Hypothalamus (tissue), 51 donors: ENCODE data around the gene OR51A7.
"Not testable (repeated sequence)": the region's sequence is repeated elsewhere in the genome, so short reads cannot be mapped to it uniquely, and the experiment has no call there.

Experiments
- DNase-seq, 51 donors: peaks; one replicate each; lab custom pipeline; 2025; lab: John Stamatoyannopoulos, UW

OR51A7 gene, protein sequence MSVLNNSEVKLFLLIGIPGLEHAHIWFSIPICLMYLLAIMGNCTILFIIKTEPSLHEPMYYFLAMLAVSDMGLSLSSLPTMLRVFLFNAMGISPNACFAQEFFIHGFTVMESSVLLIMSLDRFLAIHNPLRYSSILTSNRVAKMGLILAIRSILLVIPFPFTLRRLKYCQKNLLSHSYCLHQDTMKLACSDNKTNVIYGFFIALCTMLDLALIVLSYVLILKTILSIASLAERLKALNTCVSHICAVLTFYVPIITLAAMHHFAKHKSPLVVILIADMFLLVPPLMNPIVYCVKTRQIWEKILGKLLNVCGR

GRCh38 chr11:4903484-4903883 is at the start of gene OR51A7:
Gene OR51A7 (plus strand): TSS chr11:4903783. CDS start chr11:4907370, 3,587 bp downstream.
- DNase-seq = no peak

DNA sequence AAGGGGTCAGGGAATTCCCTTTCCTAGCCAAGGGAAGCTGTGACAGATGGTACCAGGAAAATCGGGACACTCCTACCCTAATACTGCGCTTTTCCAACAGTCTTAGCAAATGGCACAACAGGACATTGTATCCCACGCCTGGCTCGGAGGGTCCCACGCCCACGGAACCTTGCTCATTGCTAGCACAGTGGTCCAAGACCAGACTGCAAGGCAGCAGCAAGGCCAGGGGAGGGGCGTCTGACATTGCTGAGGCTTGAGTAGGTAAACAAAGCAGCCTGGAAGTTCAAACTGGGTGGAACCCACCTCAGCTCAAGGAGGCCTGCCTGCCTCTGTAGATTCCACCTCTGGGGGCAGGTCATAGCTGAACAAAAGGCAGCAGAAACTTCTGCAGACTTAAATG is 49.3 kb upstream of the OR51A7 start:
- not testable (repeated sequence) for DNase-seq

DNA sequence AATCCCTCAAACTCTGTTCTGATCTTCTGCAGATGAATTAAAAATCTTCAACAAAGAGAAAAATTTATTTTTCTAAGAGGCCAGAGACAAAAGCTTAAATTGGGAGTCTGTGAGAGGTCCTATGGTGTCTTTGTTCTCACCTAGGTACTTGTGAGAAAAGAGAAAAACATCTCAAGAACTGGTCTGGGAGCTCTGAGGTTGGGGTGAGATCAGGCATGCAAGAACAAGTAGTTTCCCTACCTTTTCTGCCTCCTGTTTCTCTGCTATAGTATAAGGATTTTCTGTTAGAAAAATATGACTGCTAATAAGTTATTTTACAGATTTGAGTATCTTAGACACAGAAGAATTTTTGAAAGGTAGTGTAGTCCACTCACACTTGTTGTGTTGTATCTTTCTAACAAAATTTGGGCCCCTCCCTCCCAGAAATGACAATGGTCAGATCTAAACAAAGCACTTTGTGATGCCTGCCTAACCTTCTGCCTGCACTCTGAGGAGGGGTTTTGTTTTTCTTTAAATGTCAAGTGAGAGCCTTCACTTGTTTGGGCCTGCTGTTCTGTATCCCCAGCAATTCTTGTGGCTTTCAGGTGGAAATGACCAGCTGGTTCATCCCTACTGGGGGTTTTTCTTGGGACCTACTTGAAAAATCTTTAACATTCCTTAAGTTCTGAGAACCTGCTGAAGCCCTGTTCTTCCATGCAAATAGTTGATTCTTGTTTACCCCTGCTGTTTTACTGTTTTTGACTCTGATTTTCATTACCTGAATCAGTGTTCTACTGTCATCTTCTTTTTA is 40.9 kb upstream of the OR51A7 start:
- DNase-seq = no peak

DNA sequence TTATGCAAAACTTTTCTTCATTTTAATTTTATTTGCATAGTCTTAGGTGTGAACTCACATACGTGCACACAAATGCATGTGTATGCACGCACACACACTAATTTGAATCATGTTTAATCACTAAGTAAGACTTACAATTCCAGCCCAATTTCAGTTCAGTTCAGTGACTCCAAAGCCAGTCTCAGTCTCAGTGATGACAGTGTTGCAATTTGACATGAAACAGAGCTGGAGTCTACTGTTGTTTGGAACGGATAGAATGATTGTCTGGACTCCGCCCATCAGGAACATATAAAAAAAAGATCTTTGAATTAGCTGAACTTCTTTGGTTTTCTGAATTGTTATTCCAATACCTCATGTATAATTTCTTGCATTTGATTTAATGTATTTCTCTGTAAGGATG is 39.7 kb upstream of the OR51A7 start:
- DNase-seq = no peak

DNA sequence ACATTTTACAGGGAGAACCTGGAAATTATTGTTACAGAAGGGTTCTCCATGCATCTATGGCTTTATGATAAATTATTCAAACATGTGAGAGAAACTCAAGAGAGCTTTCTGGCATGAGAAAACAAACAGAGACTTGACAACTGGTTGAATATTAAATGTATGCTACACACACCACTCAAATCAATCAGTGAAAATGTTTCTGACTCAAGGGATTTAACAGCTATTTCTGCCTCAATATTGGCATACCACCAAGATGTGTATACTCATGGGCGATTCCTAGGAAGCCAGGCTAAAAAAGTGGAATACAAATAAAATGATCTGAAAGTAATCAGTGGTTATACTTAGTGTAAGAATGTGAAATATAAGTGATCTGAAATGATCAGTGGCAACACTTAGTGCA is 37.7 kb upstream of the OR51A7 start:
- DNase-seq = no peak

DNA sequence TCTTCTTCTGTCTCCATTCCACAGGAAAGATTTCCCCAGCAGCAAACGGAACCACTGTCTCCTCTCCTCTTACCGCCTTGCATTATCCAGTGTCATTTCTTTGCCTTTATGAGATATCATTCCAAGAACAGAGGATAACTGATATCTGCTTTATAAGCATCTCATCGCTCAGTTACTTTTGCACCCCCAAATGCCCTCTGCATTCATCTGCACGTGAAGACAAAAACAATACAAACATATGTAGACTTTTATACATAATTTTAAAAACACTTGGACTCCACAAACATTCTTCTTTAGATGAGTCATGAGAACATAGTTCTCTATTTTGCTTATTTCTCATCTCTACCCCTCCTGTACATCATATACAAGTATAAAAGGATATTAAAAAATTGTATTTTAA is 22.4 kb upstream of the OR51A7 start:
- DNase-seq = no peak

GRCh38 chr11:4881860-4882500 is 21.6 kb upstream of the OR51A7 start, which contains the start of gene OR51T1:
Gene OR51T1 (plus strand): TSS chr11:4881900. CDS start chr11:4881900, 0 bp downstream.
- no peak for DNase-seq

DNA sequence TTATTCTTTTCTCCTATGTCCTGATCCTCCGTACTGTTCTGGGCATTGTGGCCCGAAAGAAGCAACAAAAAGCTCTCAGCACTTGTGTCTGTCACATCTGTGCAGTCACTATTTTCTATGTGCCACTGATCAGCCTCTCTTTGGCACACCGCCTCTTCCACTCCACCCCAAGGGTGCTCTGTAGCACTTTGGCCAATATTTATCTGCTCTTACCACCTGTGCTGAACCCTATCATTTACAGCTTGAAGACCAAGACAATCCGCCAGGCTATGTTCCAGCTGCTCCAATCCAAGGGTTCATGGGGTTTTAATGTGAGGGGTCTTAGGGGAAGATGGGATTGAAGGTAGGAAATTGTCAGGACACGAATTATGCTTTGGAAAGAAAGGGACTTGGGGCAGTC is 21.0 kb upstream of the OR51A7 start:
- DNase-seq = no peak

DNA sequence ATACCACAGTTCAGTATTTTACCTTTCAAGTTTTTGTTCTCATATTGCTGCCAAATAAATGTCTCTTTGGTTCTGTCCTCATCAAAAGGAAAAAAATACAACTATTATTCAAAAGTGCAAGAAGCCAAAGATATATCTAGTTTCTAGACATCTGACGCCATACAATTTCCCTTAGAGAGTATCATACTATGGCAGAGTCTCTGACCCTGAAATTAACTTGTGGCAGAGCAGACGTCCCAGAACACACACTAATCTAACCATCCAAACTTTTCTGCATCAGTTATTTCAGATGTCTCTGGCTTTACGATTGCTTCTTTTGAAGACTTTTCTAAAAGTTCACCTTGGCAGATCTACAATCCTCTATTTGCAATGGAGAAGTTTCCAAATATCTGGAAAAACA is 19.2 kb upstream of the OR51A7 start:
- DNase-seq = no peak

DNA sequence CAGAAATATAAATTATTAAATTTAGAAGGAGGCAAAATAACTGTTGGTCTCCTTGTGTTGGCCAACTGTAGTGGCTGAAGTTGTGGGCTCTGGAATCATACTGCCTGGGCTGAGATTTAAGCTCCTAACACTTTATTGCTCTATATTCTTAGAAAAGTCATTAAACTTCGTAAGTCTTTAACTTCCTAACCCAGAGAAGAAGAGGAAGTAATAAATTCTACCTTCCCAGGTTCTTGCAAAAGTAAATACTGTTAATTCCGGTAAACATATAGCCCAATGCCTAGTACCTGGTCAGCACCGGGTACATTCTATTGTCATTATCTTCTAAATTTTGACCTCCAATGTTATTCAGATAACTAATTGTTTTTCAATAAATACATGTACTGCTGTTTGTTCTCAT is 17.4 kb upstream of the OR51A7 start:
- no peak for DNase-seq

DNA sequence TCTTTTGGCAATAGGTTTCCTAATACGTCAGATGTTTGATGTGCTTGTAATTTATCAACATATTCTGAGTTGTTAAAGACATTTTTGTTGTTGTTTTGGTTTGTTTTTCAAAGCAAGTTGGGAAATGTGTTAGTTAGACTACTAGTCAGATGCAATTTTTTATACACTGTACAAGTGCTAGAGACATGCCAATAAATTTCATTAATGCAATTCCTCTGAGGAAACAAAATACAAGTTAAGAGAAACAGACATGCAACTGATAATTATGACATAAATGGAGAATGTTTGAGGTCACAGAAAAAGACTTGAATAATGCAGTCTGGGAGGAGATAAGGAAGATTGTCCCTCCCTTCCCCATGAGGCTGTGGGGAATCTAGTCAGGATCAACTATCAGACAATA is 16.0 kb upstream of the OR51A7 start:
- DNase-seq = no peak

GRCh38 chr11:4890279-4890678 is 13.3 kb upstream of the OR51A7 start:
- no peak for DNase-seq

GRCh38 chr11:4891996-4892640 is 11.5 kb upstream of the OR51A7 start:
- no peak for DNase-seq

DNA sequence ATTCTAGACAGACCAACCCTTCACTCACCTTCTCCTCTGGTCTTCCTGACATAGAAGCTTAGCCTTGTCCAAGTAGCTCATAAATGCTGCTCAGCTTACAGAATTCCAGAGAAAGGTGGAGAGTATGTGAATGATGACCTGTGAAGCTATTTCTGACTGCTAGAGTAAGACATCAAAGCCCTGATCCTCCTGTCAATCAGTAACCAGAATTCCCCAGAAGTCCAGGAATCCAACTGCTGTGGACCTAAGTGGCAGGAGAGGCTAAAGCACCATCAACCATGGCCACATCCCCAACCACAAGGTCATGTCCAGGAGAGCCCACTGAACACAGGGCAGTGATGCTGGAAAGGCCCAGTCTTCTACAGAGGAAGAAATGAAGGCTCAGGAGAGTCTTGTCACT is 13.0 kb downstream of the OR51A7 start:
- no peak for DNase-seq

DNA sequence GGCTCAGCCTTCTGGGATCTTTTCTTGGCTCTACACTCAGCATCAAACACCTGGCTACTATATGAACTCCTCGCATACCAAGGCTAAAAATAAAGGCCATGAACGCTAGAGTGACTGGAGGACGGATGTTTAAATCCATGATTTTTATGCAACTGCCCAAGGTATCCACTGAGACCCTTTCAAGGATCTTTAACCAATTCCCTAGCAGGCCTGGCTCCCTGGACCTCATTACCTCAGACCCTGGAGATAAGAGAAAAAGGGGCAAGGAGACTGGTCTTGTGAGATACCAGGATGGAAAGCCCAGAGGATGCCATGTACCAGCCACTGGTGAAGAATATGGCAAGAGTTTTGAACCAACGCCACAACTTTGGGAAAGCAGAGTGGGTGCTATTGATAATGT is 15.7 kb downstream of the OR51A7 start, which contains the start of gene OR51G2:
Gene OR51G2 (minus strand): TSS at position 101 of the 400 bp plus-strand sequence. CDS start 3,687 bp downstream, outside the sequence.
- no peak for DNase-seq

GRCh38 chr11:4921796-4922195 is 18.2 kb downstream of the OR51A7 start:
- no peak for DNase-seq

DNA sequence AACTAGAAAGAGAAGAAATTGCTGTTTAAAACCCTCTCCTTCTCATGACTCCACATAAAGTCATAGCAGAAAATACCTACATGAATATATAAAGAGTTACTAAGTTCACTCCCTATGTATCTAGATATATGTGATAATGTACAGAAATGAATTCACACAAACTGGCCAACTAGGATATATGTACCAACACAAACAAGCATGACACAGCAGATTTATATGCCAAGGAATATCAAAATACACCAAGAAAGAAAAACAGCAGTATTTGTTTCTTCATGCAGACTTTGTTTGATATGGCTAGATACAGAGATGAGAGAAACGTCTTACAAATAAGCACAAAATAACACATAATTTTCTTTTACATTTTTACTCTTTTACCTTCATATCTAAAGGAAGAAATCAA is 18.7 kb downstream of the OR51A7 start:
- DNase-seq = no peak

DNA sequence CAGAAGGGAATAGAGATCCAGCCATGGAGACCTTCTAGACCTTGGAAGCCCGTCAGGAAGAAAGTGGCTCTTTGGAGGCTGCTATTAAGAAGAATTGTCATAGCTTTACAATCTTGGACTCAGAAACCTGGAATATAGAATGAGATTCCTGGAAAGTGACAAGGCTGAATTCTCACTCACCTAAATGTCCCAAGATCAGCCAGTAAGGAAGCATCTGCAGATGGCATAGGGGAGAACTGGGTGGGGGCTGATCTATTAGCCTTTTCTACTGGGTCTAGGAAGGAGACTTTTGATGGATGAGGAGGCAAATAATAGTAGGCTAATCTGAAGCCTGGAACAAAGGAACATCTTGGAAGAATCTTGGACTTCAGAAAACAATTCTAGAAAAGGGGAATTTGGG is 20.7 kb downstream of the OR51A7 start, which contains the start of gene OR51G1:
Gene OR51G1 (minus strand): TSS at position 101 of the 400 bp plus-strand sequence. CDS start 0 bp downstream, at position 101.
- no peak for DNase-seq

DNA sequence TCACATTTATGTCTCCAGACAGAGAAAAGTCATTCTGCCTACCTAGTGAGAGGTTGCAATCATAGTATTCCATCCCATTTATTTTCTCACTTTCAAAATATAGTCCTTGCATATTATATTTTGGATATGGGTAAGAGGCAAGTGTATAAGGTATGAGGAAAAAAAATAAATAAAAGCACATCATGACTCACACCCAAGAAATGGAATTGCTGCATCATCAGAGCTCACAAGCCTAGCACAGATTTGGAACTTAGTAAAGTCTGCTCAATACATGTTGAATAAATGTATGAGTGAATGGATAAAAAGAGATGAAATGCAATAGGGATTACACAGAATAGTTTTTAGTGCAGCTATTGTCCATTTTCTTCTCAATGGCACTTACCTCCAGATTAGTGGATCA is 23.0 kb downstream of the OR51A7 start:
- DNase-seq = no peak

- DNase-seq = no peak
Measured at GRCh38 chr11:4932751-4933150, 29.2 kb downstream of the OR51A7 start.

DNA sequence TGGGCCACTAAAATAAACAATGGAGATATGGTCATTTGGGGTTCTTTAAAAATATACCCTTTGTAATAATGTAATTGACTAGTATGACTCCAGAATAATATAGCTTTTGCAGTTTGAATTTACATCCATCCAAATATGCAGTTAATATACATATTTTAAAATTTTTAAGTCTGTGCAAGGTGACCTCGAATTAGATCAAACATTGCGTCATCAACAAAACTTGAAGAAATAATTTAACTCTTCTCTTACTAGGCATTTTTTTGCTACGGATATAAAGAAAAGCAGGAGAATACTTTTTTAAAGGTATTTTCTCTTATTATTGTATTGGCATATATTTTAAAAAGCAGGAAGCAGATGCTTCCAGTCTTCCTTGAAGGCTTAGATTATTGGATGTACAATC is 33.2 kb downstream of the OR51A7 start:
- DNase-seq = no peak
